Liver (tissue), 3 donors: ENCODE data around the gene NINJ1.

Source experiments
- CTCF ChIP-seq: fragments of 150-350 bp; IDR thresholded peaks from 2 replicates; pipeline ENCODE4 v1.5.1; 2017; ENCODE audit warnings: improper control_type of control experiment, low read depth, low read length; ENCODE audit not compliant: missing input control
- JUND ChIP-seq, 2 donors: IDR thresholded peaks; 2 replicates each; pipeline ENCODE4 v1.6.1; 2016; ENCODE audit warnings: antibody characterized with exemption in 2 of 2
- donor health status: healthy.
- donor health status: healthy.

GRCh38 chr9:93072383-93072795 lies 61.7 kb downstream of the NINJ1 start:
- TF ChIP-seq CTCF (no peak), JUND (IDR thresholded peaks at IDR 0.05) (no peak)
